ENCODE measurements around the gene MTMR3. TPM values are rescaled to one million over a fixed set of nuclear protein-coding genes. Genes with fewer than 3 reads are reported as not detected.
A peak's percentile ranks its signal among the peaks of the same experiment; 100 is the strongest.

Gene MTMR3
- total RNA-seq, 4 donors from 2014 or later, result 52.8 to 101 (median 69.1) TPM

DNA sequence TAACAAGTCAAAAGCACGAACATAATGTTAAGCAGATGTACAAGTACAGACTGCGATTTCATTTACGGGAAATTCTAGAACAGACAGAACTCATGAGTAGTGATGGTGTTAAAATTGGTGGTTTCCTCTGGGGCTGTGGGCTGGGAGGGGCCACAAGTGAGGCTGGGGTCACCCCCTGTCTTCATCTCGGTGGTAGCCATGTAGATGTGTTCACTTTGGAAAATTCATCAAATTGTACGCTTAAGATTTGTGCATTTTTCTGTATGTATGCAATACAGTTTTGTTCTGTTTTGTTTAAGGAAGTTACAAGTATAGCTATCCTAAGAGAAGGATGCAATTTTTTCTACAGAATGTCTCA, 44.4 kb upstream of the MTMR3 start:
- 41 to 43% methylated on average over 5 of the region's 5 CpGs for WGBS, 2 donors
- H3K27me3 ChIP-seq, result no peaks in the 10 kb centered on the region
- intact Hi-C loops (cut with DNase I), result loop anchor here (5.0 kb wide), 1 partner anchor 66 kb away; no protein-coding TSS in a partner anchor
- H3K36me3 ChIP-seq, result peaks cover 0 to 4% of the 10 kb centered on the region in 2 donors
- H3K4me1 ChIP-seq, result peaks cover 7 to 18% of the 10 kb centered on the region in 2 donors
- H3K27ac ChIP-seq, result peak overlapping the region; percentile 72 to 79 (median 77)
- no peak for TF ChIP-seq POLR2A (IDR thresholded peaks at IDR 0.05)
- TF ChIP-seq, protein P1, sequence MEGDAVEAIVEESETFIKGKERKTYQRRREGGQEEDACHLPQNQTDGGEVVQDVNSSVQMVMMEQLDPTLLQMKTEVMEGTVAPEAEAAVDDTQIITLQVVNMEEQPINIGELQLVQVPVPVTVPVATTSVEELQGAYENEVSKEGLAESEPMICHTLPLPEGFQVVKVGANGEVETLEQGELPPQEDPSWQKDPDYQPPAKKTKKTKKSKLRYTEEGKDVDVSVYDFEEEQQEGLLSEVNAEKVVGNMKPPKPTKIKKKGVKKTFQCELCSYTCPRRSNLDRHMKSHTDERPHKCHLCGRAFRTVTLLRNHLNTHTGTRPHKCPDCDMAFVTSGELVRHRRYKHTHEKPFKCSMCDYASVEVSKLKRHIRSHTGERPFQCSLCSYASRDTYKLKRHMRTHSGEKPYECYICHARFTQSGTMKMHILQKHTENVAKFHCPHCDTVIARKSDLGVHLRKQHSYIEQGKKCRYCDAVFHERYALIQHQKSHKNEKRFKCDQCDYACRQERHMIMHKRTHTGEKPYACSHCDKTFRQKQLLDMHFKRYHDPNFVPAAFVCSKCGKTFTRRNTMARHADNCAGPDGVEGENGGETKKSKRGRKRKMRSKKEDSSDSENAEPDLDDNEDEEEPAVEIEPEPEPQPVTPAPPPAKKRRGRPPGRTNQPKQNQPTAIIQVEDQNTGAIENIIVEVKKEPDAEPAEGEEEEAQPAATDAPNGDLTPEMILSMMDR (IDR thresholded peaks at IDR 0.05), result no peak
- peak overlapping the region in 2 of 3 donors; percentile 21 to 90 for H3K4me3 ChIP-seq (replicated peaks in 1 of 3)
- DNase-seq, result no peak
- no peaks in the 10 kb centered on the region for H3K9me3 ChIP-seq

DNA sequence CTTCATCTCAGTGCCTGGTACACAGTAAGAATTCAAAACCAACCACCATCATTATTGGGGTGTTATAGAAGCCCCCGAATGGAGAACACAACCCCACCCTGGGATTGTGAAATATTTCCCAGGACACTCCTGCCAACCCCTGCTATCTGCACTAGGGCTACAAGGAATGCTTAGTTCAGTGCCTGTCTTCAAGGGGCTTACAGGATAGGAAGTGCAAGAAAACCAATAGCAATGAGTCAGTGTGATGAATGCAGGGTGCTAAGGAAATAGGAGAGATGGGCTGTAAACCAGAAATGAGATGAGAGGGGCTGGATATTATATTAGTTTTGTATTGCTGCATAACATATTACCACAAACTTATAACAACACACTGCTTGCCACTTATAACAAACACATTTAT, 43.9 kb upstream of the MTMR3 start:
- Histone ChIP-seq H3K27me3 (no peaks in the 10 kb centered on the region), H3K4me3 (replicated peaks in 1 of 3) (no peak overlapping the region), H3K27ac (peak overlapping the region in 1 of 3 donors; percentile 72), H3K4me1 (peaks cover 7 to 18% of the 10 kb centered on the region in 2 donors), H3K9me3 (no peaks in the 10 kb centered on the region), H3K36me3 (peaks cover 0 to 4% of the 10 kb centered on the region in 2 donors)
- TF ChIP-seq, protein P1 (IDR thresholded peaks at IDR 0.05), result no peak
- TF ChIP-seq POLR2A (IDR thresholded peaks at IDR 0.05), result no peak
- 73 to 100% methylated on average over 1 of the region's 1 CpG for WGBS, 2 donors
- intact Hi-C loops (cut with DNase I), result loop anchor here (5.0 kb wide), 1 partner anchor 67 kb away; no protein-coding TSS in a partner anchor
- no peak for DNase-seq

DNA sequence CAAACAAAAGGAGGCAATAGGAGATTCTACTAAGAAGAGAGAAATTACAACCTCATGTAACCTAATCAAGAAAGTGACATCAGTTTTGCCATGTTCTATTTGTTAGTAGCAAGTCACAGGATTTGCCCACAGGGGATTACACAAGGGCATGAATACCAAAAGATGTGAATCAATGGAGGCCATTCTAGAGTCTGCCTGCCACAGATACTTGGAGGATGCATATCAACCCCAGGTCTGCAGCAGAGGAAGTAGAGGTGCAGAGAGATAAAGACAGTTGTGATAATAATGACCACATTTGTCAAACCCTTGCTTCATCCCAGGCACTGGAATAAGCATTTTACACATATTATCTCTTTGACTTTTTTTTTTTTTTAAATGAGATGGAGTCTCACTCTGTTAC, 42.5 kb upstream of the MTMR3 start:
- Histone ChIP-seq H3K4me1 (peaks cover 7 to 18% of the 10 kb centered on the region in 2 donors), H3K9me3 (no peaks in the 10 kb centered on the region), H3K27me3 (no peaks in the 10 kb centered on the region), H3K36me3 (no peaks in the 10 kb centered on the region), H3K27ac (no peak overlapping the region), H3K4me3 (replicated peaks in 1 of 3) (no peak overlapping the region)
- TF ChIP-seq, protein P1 (IDR thresholded peaks at IDR 0.05), result no peak
- TF ChIP-seq POLR2A (IDR thresholded peaks at IDR 0.05), result no peak
- DNase-seq, result no peak
- intact Hi-C loops (cut with DNase I), result no loop called here

DNA sequence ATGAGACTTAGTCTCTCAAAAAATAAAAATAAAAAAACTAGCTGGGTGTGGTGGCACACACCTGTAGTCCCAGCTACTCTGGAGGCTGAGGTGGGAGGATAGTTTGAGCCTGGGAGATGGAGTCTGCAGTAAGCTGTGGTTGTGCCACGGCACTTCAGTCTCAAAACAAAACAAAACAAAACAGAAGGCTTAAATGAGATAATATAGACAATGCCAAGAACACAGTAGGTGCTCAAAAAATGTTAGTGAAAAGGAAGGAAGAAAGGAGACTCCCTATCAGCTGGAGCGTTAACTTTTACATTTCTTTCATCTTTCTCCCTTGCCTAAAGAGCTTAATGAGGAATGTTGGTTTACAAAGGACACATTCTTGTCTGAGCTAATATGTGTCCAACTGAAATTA, 40.8 kb upstream of the MTMR3 start:
- Histone ChIP-seq H3K27ac (no peak overlapping the region), H3K4me3 (replicated peaks in 1 of 3) (no peak overlapping the region), H3K9me3 (no peaks in the 10 kb centered on the region), H3K36me3 (no peaks in the 10 kb centered on the region), H3K4me1 (peaks cover 4 to 11% of the 10 kb centered on the region in 2 donors), H3K27me3 (no peaks in the 10 kb centered on the region)
- no peak for DNase-seq
- no peak for TF ChIP-seq POLR2A (IDR thresholded peaks at IDR 0.05)
- TF ChIP-seq, protein P1 (IDR thresholded peaks at IDR 0.05), result no peak
- intact Hi-C loops (cut with DNase I), result no loop called here
- 78 to 84% methylated on average over 2 of the region's 2 CpGs for WGBS, 2 donors

DNA sequence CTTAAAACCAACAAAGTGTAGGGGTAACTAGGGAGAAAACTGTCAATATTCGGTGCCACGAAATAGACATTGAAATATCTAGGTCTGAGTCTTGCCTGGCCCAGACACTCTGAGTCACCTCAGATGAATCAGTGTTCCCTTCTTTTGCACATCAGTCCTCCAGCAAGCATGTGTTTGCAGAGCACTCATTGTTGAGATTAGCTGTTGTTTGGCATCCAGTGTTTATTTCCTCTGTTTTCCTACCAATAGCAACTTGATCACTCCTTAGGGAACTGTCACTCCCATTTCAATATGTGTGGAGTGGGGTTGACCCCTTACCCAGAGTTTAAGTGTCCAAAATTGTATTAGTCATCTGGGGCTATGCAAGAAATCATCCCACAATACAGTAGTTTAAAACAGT, 40.2 kb upstream of the MTMR3 start:
- no peaks in the 10 kb centered on the region for H3K27me3 ChIP-seq
- H3K27ac ChIP-seq, result no peak overlapping the region
- no peak for DNase-seq
- WGBS, 2 donors, result 69 to 71% methylated on average over 2 of the region's 2 CpGs
- TF ChIP-seq POLR2A (IDR thresholded peaks at IDR 0.05), result no peak
- TF ChIP-seq, protein P1 (IDR thresholded peaks at IDR 0.05), result no peak
- no peak overlapping the region for H3K4me3 ChIP-seq (replicated peaks in 1 of 3)
- no peaks in the 10 kb centered on the region for H3K9me3 ChIP-seq
- H3K36me3 ChIP-seq, result no peaks in the 10 kb centered on the region
- peaks cover 0 to 6% of the 10 kb centered on the region in 2 donors for H3K4me1 ChIP-seq
- intact Hi-C loops (cut with DNase I), result no loop called here
